HepG2 (cell line): ENCODE data around the gene CYP46A1.

Source experiments
- CTCF ChIP-seq: sonication (generic); formaldehyde crosslinking; IDR thresholded peaks from 2 replicates; pipeline ENCODE4 v1.5.0; 2020; ENCODE audit warnings: mild to moderate bottlenecking, missing genetic modification reagents, moderate library complexity
- GABPB1 ChIP-seq: IDR thresholded peaks from 2 replicates; pipeline ENCODE4 v1.6.1; 2016; ENCODE audit warnings: mild to moderate bottlenecking, missing genetic modification reagents, moderate library complexity, missing compliant biosample characterization
- KDM5A ChIP-seq: fragments of 200-600 bp; sonication (generic); IDR thresholded peaks from 2 replicates; pipeline ENCODE4 v1.7.0; 2018; ENCODE audit warnings: antibody characterized with exemption, mild to moderate bottlenecking, low read length, borderline replicate concordance
- POLR2AphosphoS5 ChIP-seq: IDR thresholded peaks from 2 replicates; pipeline ENCODE4 v1.6.1; 2012; ENCODE audit warnings: low read depth, low read length
- SP2 ChIP-seq: sonication (generic); formaldehyde crosslinking; IDR thresholded peaks from 2 replicates; pipeline ENCODE4 v1.5.1; 2020; ENCODE audit warnings: mild to moderate bottlenecking, missing genetic modification reagents
- ZFYVE20 ChIP-seq: sonication (generic); formaldehyde crosslinking; IDR thresholded peaks from 2 replicates; pipeline ENCODE4 v1.8.0; 2023; ENCODE audit warnings: low read depth, mild to moderate bottlenecking, moderate library complexity, missing genetic modification reagents, borderline replicate concordance
- ZNF143 ChIP-seq: sonication (generic); formaldehyde crosslinking; IDR thresholded peaks from 2 replicates; pipeline ENCODE4 v1.4.0; 2020; ENCODE audit warnings: missing genetic modification reagents
- TF ChIP-seq, protein P1 (sequence below): sonication (generic); formaldehyde crosslinking; IDR thresholded peaks from 2 replicates; pipeline ENCODE4 v1.4.0; 2020; ENCODE audit warnings: missing genetic modification reagents

DNA sequence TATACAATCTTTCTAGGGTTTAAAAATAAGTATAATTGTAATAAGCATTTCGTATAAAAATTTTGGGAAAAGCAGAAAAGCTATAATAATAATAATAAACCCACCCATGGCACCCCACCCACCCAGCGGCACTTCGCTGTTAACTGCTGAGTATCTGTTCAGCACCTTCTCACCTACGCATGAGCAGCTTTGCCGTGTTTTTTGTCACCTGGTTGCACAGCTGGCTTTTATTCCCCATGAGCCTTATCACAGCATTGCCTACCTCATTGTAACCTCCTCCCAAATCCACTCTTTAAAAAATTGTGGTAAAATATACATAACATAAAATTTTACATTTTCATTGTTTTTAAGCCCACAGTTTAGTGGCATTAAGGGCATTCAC, 34.7 kb downstream of the CYP46A1 start:
- TF ChIP-seq SP2 (CRISPR knock-in tag) = no peak
- no peak for TF ChIP-seq KDM5A
- TF ChIP-seq POLR2AphosphoS5 = no peak
- no peak for TF ChIP-seq GABPB1 (CRISPR knock-in tag)
- TF ChIP-seq ZNF143 (CRISPR knock-in tag) = no peak
- no peak for TF ChIP-seq CTCF (CRISPR knock-in tag)
- no peak for TF ChIP-seq ZFYVE20
- TF ChIP-seq, protein P1, sequence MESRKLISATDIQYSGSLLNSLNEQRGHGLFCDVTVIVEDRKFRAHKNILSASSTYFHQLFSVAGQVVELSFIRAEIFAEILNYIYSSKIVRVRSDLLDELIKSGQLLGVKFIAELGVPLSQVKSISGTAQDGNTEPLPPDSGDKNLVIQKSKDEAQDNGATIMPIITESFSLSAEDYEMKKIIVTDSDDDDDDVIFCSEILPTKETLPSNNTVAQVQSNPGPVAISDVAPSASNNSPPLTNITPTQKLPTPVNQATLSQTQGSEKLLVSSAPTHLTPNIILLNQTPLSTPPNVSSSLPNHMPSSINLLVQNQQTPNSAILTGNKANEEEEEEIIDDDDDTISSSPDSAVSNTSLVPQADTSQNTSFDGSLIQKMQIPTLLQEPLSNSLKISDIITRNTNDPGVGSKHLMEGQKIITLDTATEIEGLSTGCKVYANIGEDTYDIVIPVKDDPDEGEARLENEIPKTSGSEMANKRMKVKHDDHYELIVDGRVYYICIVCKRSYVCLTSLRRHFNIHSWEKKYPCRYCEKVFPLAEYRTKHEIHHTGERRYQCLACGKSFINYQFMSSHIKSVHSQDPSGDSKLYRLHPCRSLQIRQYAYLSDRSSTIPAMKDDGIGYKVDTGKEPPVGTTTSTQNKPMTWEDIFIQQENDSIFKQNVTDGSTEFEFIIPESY (CRISPR knock-in tag) = no peak
